ENCODE measurements around the gene UBL3.

Gene UBL3

DNA sequence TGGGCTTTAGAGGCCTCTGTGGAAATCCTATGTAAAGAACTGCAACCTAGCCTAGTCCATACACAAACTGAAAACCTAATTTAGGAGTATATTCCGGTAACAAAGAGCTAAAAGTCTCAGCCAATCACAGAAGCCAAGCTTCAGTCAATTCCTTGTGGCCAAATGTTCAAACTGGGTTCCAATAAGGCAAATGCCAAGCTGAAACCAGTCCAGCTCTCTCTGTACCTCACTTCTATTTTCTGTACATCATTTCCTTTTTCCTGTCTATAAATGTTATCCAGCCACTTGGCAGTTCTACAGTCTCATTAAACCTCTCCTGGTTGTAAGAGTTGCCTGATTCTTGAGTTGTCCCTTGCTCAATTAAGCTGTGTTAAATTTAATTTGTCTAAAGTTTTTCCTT lies 31.7 kb upstream of the UBL3 start:
- DNase-seq (ENCODE audit: low read depth): no peak
- H3K4me3 ChIP-seq (ENCODE audit: control insufficient read depth, low read depth, low read length): no peak overlapping the region
- TF ChIP-seq, protein P1, sequence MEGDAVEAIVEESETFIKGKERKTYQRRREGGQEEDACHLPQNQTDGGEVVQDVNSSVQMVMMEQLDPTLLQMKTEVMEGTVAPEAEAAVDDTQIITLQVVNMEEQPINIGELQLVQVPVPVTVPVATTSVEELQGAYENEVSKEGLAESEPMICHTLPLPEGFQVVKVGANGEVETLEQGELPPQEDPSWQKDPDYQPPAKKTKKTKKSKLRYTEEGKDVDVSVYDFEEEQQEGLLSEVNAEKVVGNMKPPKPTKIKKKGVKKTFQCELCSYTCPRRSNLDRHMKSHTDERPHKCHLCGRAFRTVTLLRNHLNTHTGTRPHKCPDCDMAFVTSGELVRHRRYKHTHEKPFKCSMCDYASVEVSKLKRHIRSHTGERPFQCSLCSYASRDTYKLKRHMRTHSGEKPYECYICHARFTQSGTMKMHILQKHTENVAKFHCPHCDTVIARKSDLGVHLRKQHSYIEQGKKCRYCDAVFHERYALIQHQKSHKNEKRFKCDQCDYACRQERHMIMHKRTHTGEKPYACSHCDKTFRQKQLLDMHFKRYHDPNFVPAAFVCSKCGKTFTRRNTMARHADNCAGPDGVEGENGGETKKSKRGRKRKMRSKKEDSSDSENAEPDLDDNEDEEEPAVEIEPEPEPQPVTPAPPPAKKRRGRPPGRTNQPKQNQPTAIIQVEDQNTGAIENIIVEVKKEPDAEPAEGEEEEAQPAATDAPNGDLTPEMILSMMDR (IDR thresholded peaks at IDR 0.05; ENCODE audit: control insufficient read depth, insufficient read depth, low read depth, low read length, missing control alignments): no peak

DNA sequence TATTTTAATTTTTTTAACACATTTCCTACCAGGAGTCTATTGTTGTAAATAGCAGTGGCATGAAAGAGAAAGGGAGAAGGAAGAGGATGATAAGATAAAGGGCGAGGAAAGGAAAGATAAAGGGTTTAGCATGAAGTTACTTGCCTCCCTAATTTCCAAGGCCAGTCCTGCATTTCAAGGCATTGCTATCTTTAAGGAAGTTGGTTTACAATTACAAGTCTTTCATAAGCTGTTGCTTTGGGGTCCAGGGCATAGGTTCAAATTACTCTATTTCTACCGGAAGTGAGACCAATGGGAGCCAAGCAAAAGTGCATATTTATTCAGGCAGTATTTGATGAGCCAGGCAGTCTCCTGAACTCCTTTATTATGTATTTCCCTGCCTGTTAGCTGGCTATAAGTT lies 27.7 kb upstream of the UBL3 start:
- TF ChIP-seq, protein P1 (IDR thresholded peaks at IDR 0.05; ENCODE audit: control insufficient read depth, insufficient read depth, low read depth, low read length, missing control alignments): no peak
- no peak overlapping the region for H3K4me3 ChIP-seq (ENCODE audit: control insufficient read depth, low read depth, low read length)

DNA sequence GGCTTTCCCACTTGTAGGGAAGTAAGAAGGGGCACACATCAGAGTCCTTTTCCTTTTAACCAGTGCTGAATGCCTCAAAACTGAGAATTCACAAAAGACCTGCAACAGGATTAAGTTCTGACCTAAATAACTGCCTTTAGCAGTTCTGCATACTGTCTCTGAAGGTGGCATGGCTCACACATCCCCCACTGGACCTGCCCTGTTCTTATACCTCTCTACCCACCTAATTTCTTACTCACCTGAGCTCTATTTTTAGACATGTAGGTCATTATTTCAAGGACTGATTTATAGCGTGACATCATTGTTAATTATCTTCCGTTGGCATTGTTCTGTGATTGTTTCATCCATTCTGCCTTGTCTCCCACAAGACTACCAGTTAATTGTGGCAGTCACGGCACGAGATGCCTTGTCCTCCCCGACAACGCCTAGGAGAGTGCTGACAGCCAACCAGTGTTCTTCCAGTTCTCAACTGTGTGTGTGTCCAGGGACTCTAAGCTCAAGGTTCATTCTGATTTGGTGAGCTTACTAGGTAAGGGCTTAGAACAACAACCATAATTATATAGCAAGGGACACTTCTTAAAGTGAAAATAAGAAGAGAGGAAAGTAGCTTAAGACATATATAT lies 27.1 kb upstream of the UBL3 start:
- DNase-seq (ENCODE audit: low read depth): no peak
- no peak overlapping the region for H3K4me3 ChIP-seq (ENCODE audit: control insufficient read depth, low read depth, low read length)
- TF ChIP-seq, protein P1 (IDR thresholded peaks at IDR 0.05; ENCODE audit: control insufficient read depth, insufficient read depth, low read depth, low read length, missing control alignments): no peak

More for the DNA sequence above, 27.7 kb upstream of the UBL3 start:
- no peak for DNase-seq (ENCODE audit: low read depth)

DNA sequence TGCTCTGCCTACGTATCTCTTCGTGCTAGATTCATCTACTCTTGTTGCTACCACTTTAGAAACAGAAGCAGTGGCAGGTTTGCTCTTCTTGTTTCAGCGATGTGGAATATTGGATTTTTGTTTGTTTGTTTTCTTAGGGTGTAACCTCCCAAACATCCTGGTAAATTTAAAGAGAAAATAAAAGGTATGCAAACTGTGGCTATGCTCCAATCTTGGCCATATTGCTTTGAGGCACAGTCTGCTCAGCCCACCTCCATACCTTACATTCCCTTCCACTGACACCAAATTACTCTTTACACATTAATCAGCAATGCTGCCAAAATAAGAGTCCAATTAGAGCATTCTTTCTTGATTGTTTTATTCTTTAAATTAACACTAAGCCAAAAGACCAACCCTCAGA lies 25.2 kb upstream of the UBL3 start:
- no peak overlapping the region for H3K4me3 ChIP-seq (ENCODE audit: control insufficient read depth, low read depth, low read length)
- DNase-seq (ENCODE audit: low read depth): no peak
- TF ChIP-seq, protein P1 (IDR thresholded peaks at IDR 0.05; ENCODE audit: control insufficient read depth, insufficient read depth, low read depth, low read length, missing control alignments): no peak

DNA sequence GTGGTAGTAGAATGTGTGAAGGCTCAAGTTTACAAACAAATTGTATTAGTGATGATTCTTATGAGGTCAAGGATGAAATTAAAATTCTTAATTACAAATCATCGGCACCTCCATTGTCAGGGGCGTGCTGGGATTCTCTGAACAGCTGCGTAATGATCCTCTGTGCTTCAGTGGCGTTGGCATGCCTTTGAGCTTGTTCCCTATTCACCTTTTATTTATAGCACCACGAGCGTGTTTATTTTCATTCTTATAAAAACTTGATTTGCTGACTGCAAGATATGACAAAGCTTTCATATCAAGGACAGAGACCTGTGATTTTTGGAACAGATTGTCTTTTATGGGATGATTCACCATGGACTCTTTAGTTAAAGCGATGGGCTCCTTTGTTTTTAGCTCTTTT lies 18.2 kb upstream of the UBL3 start:
- DNase-seq (ENCODE audit: low read depth): no peak
- TF ChIP-seq, protein P1 (IDR thresholded peaks at IDR 0.05; ENCODE audit: control insufficient read depth, insufficient read depth, low read depth, low read length, missing control alignments): no peak
- H3K4me3 ChIP-seq (ENCODE audit: control insufficient read depth, low read depth, low read length): no peak overlapping the region

DNA sequence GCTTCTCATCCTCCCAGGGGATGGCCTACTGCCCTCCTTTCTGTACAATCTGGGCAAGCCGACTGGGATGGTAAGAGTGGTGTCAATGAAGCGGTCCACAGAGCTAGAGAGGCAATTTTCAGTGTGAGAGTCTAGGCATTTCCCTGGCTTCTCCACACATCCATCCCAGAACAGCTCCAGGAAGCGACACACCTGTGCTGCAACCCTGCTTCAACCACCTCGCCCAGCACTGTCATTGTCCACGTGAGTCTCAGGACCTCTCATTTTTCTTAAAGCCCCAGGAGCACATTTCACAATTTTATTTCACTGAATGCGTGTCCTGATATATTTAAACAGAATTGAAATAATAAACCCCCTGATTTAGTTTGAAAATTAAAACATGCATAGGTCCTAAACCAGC lies 15.5 kb upstream of the UBL3 start:
- TF ChIP-seq, protein P1 (IDR thresholded peaks at IDR 0.05; ENCODE audit: control insufficient read depth, insufficient read depth, low read depth, low read length, missing control alignments): no peak
- no peak overlapping the region for H3K4me3 ChIP-seq (ENCODE audit: control insufficient read depth, low read depth, low read length)
- DNase-seq (ENCODE audit: low read depth): no peak

All from AG09309 (cell line).